Subcutaneous abdominal adipose tissue (tissue), 5 donors: ENCODE data around the gene SLAIN1.

Experiments
- H3K27ac ChIP-seq: one replicate; pipeline ENCODE4 v1.7.0; 2013; ENCODE audit warnings: low read depth, mild to moderate bottlenecking, inconsistent platforms, low read length, moderate library complexity
- H3K27me3 ChIP-seq, 5 donors: one replicate each; pipeline ENCODE4 v1.7.0; 2013; ENCODE audit warnings: low read length in 5 of 5, inconsistent platforms in 1 of 5; ENCODE audit not compliant: control insufficient read depth in 5 of 5, insufficient read depth in 4 of 5
- H3K36me3 ChIP-seq, 5 donors: one replicate each; pipeline ENCODE4 v1.7.0; 2013; ENCODE audit warnings: low read length in 5 of 5; ENCODE audit not compliant: control insufficient read depth in 5 of 5, insufficient read depth in 5 of 5
- H3K4me1 ChIP-seq, 5 donors: one replicate each; pipeline ENCODE4 v1.7.0; 2013; ENCODE audit warnings: low read length in 5 of 5, mild to moderate bottlenecking in 3 of 5, moderate library complexity in 1 of 5; ENCODE audit not compliant: control insufficient read depth in 5 of 5, insufficient read depth in 5 of 5
- H3K4me3 ChIP-seq, 5 donors: one replicate each; pipeline ENCODE4 v1.7.0; 2013; ENCODE audit warnings: low read length in 5 of 5, low read depth in 1 of 5
- H3K9ac ChIP-seq, 5 donors: one replicate each; pipeline ENCODE4 v1.7.0; 2013; ENCODE audit warnings: low read length in 5 of 5, mild to moderate bottlenecking in 4 of 5, moderate library complexity in 3 of 5
- H3K9me3 ChIP-seq, 5 donors: one replicate each; pipeline ENCODE4 v1.7.0; 2013; ENCODE audit warnings: low read length in 5 of 5; ENCODE audit not compliant: control insufficient read depth in 5 of 5
- donor health status: healthy.
- donor health status: healthy.
- donor health status: healthy.
- donor health status: healthy.
- donor health status: healthy.

Gene SLAIN1

DNA sequence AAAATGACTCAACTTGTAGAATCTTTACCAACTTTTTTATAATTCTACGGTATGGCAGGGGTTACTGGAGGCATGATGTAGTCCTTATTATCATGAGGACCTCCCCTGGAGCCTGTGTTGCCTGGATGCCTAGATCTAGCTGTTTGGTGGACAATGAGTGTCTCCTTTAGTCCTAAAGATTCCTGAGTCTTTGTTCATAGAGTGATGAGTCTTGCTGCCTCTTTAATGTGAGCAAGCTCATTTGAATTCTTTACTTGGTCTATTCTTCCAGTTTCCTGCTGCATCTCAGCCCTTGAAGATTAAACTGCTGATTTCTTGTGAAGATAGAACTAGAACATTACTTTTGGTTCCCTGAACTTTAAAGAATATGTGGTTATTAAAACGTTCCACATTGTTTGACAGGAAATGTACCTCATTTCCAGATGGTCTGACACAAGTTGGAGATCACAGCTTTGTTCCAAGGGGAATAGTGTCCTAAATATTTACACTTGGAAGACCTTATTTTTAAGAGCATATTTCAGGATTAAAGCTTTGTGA lies 51.9 kb downstream of the SLAIN1 start:
- Histone ChIP-seq H3K4me1 (no peaks in the 10 kb centered on the region), H3K9me3 (no peaks in the 10 kb centered on the region), H3K36me3 (peaks cover 0 to 6% (median 0%) of the 10 kb centered on the region in 5 donors), H3K9ac (no peak overlapping the region), H3K4me3 (no peak overlapping the region), H3K27ac (no peak overlapping the region), H3K27me3 (no peaks in the 10 kb centered on the region)

- H3K9ac ChIP-seq = no peak overlapping the region
- no peak overlapping the region for H3K27ac ChIP-seq
- H3K36me3 ChIP-seq = no peaks in the 10 kb centered on the region
- H3K9me3 ChIP-seq = no peaks in the 10 kb centered on the region
- no peaks in the 10 kb centered on the region for H3K4me1 ChIP-seq
- H3K4me3 ChIP-seq = no peak overlapping the region
- H3K27me3 ChIP-seq = no peaks in the 10 kb centered on the region
Observed at GRCh38 chr13:77751513-77752456, 54.3 kb downstream of the SLAIN1 start.

DNA sequence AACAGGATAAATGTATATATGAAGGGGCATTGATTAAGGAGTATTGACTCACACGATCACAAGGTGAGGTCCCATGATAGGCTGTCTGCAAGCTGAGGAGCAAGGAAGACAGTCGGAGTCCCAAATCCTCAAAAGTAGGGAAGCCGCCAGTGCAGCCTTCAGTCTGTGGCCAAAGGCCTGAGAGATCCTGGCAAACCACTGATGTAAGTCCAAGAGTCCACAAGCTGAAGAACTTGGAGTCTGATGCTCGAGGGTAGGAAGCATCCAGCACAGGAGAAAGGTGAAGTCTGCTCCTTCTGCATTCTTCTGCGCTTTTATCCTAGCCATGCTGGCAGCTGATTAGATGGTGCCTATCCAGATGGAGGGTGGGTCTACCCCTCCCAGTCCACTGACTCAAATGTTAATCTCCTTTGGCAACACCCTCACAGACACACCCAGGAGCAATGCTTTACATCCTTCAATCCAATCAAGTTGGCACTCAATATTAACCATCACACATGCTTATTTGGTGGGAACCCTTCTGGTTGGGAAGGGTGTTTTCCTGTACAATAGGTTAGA lies 55.1 kb downstream of the SLAIN1 start:
- no peaks in the 10 kb centered on the region for H3K9me3 ChIP-seq
- no peak overlapping the region for H3K4me3 ChIP-seq
- no peak overlapping the region for H3K9ac ChIP-seq
- H3K4me1 ChIP-seq = no peaks in the 10 kb centered on the region
- no peaks in the 10 kb centered on the region for H3K27me3 ChIP-seq
- no peaks in the 10 kb centered on the region for H3K36me3 ChIP-seq
- no peak overlapping the region for H3K27ac ChIP-seq

GRCh38 chr13:77760893-77761292 lies 63.4 kb downstream of the SLAIN1 start:
- H3K36me3 ChIP-seq = no peaks in the 10 kb centered on the region
- H3K9ac ChIP-seq = no peak overlapping the region
- no peaks in the 10 kb centered on the region for H3K9me3 ChIP-seq
- no peak overlapping the region for H3K27ac ChIP-seq
- H3K4me3 ChIP-seq = no peak overlapping the region
- no peaks in the 10 kb centered on the region for H3K27me3 ChIP-seq
- no peaks in the 10 kb centered on the region for H3K4me1 ChIP-seq

DNA sequence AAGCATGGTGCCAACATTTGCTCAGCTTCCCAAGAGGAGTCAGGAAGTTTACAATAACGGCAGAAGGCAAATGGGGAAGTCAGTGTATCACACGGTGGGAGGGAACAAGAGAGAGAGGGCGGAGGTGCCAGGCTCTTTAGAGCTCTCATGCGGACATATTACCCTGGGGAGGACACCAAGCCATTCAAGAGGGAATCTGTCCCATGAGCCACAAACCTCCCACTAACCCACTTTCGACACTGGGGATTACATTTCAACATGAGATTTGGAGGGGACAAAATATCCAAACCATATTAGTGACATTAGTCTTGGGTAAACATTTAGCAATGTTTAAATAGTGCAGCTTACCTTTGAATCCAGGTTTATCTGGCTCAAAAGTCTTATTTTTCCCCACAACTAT lies 69.9 kb downstream of the SLAIN1 start:
- Histone ChIP-seq H3K27ac (no peak overlapping the region), H3K9me3 (no peaks in the 10 kb centered on the region)

GRCh38 chr13:77774181-77774580 lies 76.7 kb downstream of the SLAIN1 start:
- Histone ChIP-seq H3K4me1 (no peaks in the 10 kb centered on the region), H3K27me3 (no peaks in the 10 kb centered on the region), H3K36me3 (no peaks in the 10 kb centered on the region), H3K9ac (no peak overlapping the region), H3K4me3 (no peak overlapping the region), H3K9me3 (no peaks in the 10 kb centered on the region), H3K27ac (no peak overlapping the region)

More for the DNA sequence above, 69.9 kb downstream of the SLAIN1 start:
- Histone ChIP-seq H3K9ac (no peak overlapping the region), H3K4me1 (no peaks in the 10 kb centered on the region), H3K27me3 (no peaks in the 10 kb centered on the region), H3K4me3 (no peak overlapping the region), H3K36me3 (no peaks in the 10 kb centered on the region)

DNA sequence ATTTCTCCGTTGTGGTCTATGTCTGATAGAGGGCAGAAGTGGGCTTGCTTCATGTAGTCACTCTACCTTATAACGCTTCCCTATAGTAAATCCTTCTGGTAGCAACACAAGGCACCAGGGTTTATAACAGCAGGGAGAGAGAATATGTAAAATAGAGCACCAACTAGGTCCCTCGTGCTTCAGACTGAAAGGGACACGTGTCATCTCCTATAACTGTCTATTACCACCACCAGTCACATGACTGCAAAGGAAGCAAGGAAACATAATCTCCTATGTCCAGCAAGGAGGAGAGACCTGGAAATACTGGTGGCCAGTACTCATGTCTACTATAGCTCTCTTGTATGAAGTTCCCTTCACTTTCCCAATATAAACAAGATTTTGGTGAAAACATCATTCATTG lies 79.2 kb downstream of the SLAIN1 start:
- Histone ChIP-seq H3K36me3 (no peaks in the 10 kb centered on the region), H3K4me3 (no peak overlapping the region)

GRCh38 chr13:77779552-77780272 lies 82.2 kb downstream of the SLAIN1 start:
- Histone ChIP-seq H3K4me1 (peaks cover 3 to 6% (median 5%) of the 10 kb centered on the region in 5 donors), H3K36me3 (no peaks in the 10 kb centered on the region), H3K27ac (no peak overlapping the region), H3K27me3 (no peaks in the 10 kb centered on the region), H3K4me3 (no peak overlapping the region), H3K9me3 (no peaks in the 10 kb centered on the region), H3K9ac (peak overlapping the region in 1 of 5 donors; percentile 28)

More for the DNA sequence above, 79.2 kb downstream of the SLAIN1 start:
- no peak overlapping the region for H3K27ac ChIP-seq
- no peaks in the 10 kb centered on the region for H3K9me3 ChIP-seq
- H3K27me3 ChIP-seq = no peaks in the 10 kb centered on the region
- H3K4me1 ChIP-seq = peaks cover 3 to 6% (median 5%) of the 10 kb centered on the region in 5 donors
- H3K9ac ChIP-seq = no peak overlapping the region

GRCh38 chr13:77781808-77782207 lies 84.3 kb downstream of the SLAIN1 start:
- no peaks in the 10 kb centered on the region for H3K9me3 ChIP-seq
- H3K36me3 ChIP-seq = no peaks in the 10 kb centered on the region
- H3K4me1 ChIP-seq = peaks cover 3 to 6% (median 5%) of the 10 kb centered on the region in 5 donors
- H3K9ac ChIP-seq = no peak overlapping the region
- no peak overlapping the region for H3K27ac ChIP-seq
- no peak overlapping the region for H3K4me3 ChIP-seq
- no peaks in the 10 kb centered on the region for H3K27me3 ChIP-seq
